ENCODE results near the gene PRSS16. TPM values are rescaled to one million over a fixed set of nuclear protein-coding genes. Genes with fewer than 3 reads are reported as not detected.
"Not testable (repeated sequence)": the region's sequence is repeated elsewhere in the genome, so short reads cannot be mapped to it uniquely, and the experiment has no call there.

PRSS16 gene
- total RNA-seq, 1 donor from 2014 or later: 29.8 TPM

DNA sequence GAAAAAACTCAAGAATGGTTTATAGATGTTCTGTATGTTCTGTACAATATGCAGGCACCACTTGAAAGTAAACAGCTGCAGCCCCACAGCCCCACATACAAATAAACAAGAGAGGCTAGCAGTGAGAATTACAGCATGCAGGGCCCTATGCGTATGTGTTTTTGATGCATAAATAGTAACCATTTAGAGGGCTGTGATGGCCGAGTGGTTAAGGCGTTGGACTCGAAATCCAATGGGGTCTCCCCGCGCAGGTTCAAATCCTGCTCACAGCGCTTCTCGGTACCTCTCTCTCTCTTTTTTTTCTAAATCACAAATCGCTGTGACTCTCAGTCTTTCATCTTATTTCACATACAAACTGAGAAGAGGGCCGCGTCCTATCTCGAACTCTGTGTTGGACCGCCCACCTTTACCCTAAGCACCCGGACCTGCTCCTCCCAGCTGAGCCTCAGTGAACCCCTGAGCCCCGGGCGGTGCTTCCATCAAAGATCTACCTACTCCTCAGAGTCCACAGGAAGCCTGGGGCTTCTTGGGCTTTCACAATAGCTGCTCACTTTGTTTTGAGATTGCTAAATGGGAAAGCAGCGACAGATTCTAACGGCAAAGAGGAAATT, 37.7 kb upstream of the PRSS16 start:
- Mint-ChIP-seq H3K4me3 (ENCODE audit: low read depth) (no peak overlapping the region), H3K36me3 (ENCODE audit: insufficient read depth) (no peaks in the 10 kb centered on the region), H3K27me3 (peaks cover 52% of the 10 kb centered on the region), H3K27ac (no peak overlapping the region), H3K9me3 (ENCODE audit: low read depth) (no peaks in the 10 kb centered on the region), H3K4me1 (ENCODE audit: low read depth) (peaks cover 7% of the 10 kb centered on the region)
- no peak for DNase-seq (ENCODE audit: low spot score, unreplicated experiment)
- TF ChIP-seq CTCF (IDR thresholded peaks at IDR 0.05; ENCODE audit: unreplicated experiment): no peak

- peaks cover 36% of the 10 kb centered on the region for H3K27me3 Mint-ChIP-seq
- not testable (repeated sequence) for H3K36me3 Mint-ChIP-seq (ENCODE audit: insufficient read depth); H3K4me3 Mint-ChIP-seq (ENCODE audit: low read depth); H3K4me1 Mint-ChIP-seq (ENCODE audit: low read depth); H3K27ac Mint-ChIP-seq; H3K9me3 Mint-ChIP-seq (ENCODE audit: low read depth); DNase-seq (ENCODE audit: low spot score, unreplicated experiment)
Observed at GRCh38 chr6:27213091-27213517, 34.4 kb upstream of the PRSS16 start.

DNA sequence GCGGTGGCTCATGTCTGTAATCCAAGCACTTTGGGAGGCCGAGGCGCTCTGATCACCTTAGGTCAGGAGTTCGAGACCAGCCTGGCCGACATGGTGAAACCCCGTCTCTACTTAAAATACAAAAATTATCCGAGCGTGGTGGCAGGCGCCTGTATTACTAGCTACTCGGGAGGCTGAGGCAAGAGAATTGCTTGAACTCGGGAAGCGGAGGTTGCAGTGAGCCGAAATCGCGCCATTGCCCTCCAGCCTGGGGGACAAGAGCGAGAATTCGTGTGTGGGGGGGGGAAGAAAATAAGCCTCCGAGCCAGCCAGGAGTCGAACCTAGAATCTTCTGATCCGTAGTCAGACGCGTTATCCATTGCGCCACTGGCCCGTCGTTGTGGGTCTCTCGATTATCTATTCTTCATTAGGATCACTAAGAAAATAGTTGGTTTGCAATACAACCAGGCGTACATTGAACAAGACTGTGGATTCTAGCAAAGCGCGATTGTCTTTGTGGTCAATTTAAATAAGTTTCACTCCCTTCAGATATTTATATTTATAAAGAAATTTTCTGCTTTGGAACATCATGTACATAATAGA, 33.9 kb upstream of the PRSS16 start:
- peaks cover 36% of the 10 kb centered on the region for H3K27me3 Mint-ChIP-seq
- no peak for TF ChIP-seq CTCF (IDR thresholded peaks at IDR 0.05; ENCODE audit: unreplicated experiment)
- H3K4me3 Mint-ChIP-seq (ENCODE audit: low read depth): peak overlapping the region; percentile 80
- peaks cover 5% of the 10 kb centered on the region for H3K9me3 Mint-ChIP-seq (ENCODE audit: low read depth)
- peaks cover 5% of the 10 kb centered on the region for H3K36me3 Mint-ChIP-seq (ENCODE audit: insufficient read depth)
- DNase-seq (ENCODE audit: low spot score, unreplicated experiment): no peak
- H3K27ac Mint-ChIP-seq: peak overlapping the region; percentile 78
- no peaks in the 10 kb centered on the region for H3K4me1 Mint-ChIP-seq (ENCODE audit: low read depth)

DNA sequence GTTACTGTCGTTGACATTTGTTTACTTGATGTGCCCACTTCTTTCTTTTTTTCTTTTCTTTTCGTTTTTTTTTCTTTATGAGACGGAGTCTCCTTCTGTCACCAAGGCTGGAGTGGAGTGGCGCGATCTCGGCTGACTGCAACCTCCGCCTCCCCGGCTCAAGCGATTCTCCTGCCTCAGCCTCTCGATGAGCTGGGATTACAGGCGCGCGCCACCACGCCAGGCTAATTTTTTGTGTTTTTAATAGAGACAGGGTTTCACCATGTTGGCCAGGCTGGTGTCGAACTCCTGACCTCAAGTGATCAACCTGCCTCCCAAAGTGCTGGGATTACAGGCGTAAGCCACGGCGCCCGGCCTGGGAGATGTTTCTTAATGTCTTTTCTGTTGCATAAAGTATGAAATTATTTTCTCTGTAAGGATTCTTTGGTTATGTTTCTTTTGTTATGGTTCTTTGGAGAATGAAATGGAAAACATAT, 33.3 kb upstream of the PRSS16 start:
- H3K9me3 Mint-ChIP-seq (ENCODE audit: low read depth): peaks cover 5% of the 10 kb centered on the region
- TF ChIP-seq CTCF (IDR thresholded peaks at IDR 0.05; ENCODE audit: unreplicated experiment): no peak

DNA sequence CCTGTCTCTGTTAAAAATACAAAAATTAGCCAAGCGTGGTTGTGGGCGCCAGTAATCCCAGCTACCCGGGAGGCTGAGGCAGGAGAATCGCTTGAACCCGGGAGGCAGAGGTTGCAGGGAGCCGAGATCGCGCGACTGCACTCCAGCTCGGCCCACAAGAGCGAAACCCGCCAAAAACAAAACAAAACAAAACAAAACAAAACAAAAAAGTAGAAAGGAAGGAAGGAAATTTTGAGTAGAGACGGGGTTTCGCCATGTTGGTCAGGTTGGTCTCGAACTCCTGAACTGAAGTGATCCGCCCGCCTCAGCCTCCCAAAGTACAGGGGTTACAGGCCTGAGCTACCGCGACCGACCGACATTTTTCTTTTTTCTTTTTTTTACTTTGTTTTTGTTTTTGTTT, 30.6 kb upstream of the PRSS16 start:
- Mint-ChIP-seq H3K4me3 (ENCODE audit: low read depth) (no peak overlapping the region), H3K27me3 (peaks cover 29% of the 10 kb centered on the region), H3K27ac (no peak overlapping the region), H3K9me3 (ENCODE audit: low read depth) (peaks cover 5% of the 10 kb centered on the region), H3K4me1 (ENCODE audit: low read depth) (no peaks in the 10 kb centered on the region), H3K36me3 (ENCODE audit: insufficient read depth) (peaks cover 5% of the 10 kb centered on the region)
- DNase-seq (ENCODE audit: low spot score, unreplicated experiment): no peak
- no peak for TF ChIP-seq CTCF (IDR thresholded peaks at IDR 0.05; ENCODE audit: unreplicated experiment)

More for the DNA sequence above, 33.3 kb upstream of the PRSS16 start:
- Mint-ChIP-seq H3K4me3 (ENCODE audit: low read depth) (peak overlapping the region; percentile 80), H3K4me1 (ENCODE audit: low read depth) (no peaks in the 10 kb centered on the region), H3K36me3 (ENCODE audit: insufficient read depth) (peaks cover 5% of the 10 kb centered on the region), H3K27ac (peak overlapping the region; percentile 91), H3K27me3 (peaks cover 33% of the 10 kb centered on the region)
- DNase-seq (ENCODE audit: low spot score, unreplicated experiment): no peak

DNA sequence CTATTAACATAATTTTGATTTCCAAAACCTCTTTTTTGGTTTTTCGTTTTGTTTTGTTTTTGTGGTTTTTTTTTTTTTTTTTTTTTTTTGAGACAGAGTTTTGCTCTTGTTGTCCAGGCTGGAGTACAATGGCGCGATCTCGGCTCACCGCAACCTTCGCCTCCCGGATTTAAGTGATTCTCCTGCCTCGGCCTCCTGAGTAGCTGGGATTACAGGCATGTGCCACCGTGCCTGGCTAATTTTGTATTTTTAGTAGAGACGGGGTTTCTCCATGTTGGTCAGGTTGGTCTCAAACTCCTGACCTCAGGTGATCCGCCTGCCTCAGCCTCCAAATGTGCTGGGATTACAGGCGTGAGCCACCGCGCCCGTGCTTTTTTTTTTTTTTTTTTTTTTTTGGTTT, 24.5 kb upstream of the PRSS16 start:
- H3K36me3 Mint-ChIP-seq (ENCODE audit: insufficient read depth); H3K4me1 Mint-ChIP-seq (ENCODE audit: low read depth); H3K4me3 Mint-ChIP-seq (ENCODE audit: low read depth); H3K27ac Mint-ChIP-seq; DNase-seq (ENCODE audit: low spot score, unreplicated experiment); H3K9me3 Mint-ChIP-seq (ENCODE audit: low read depth): not testable (repeated sequence)
- H3K27me3 Mint-ChIP-seq: peaks cover 14% of the 10 kb centered on the region
